Activated CD4-positive, alpha-beta T cell treated with anti-CD3 and anti-CD28 coated beads for 24 hours (primary cell): ENCODE measurements around the gene PPP1R37.

Source experiments
- DNase-seq, 2 donors: peaks; one replicate each; pipeline ENCODE4 v3.0.0-alpha.2; 2020; ENCODE audit warnings: low read depth in 2 of 2

PPP1R37 gene

GRCh38 chr19:45071545-45071938, 21.4 kb upstream of the PPP1R37 start:
- no peak for DNase-seq

GRCh38 chr19:45071969-45072790, 20.8 kb upstream of the PPP1R37 start:
- no peak for DNase-seq

- DNase-seq: no peak
Measured at GRCh38 chr19:45074744-45075300, 18.2 kb upstream of the PPP1R37 start.

- no peak for DNase-seq
Measured at GRCh38 chr19:45075301-45076028, 17.5 kb upstream of the PPP1R37 start.

DNA sequence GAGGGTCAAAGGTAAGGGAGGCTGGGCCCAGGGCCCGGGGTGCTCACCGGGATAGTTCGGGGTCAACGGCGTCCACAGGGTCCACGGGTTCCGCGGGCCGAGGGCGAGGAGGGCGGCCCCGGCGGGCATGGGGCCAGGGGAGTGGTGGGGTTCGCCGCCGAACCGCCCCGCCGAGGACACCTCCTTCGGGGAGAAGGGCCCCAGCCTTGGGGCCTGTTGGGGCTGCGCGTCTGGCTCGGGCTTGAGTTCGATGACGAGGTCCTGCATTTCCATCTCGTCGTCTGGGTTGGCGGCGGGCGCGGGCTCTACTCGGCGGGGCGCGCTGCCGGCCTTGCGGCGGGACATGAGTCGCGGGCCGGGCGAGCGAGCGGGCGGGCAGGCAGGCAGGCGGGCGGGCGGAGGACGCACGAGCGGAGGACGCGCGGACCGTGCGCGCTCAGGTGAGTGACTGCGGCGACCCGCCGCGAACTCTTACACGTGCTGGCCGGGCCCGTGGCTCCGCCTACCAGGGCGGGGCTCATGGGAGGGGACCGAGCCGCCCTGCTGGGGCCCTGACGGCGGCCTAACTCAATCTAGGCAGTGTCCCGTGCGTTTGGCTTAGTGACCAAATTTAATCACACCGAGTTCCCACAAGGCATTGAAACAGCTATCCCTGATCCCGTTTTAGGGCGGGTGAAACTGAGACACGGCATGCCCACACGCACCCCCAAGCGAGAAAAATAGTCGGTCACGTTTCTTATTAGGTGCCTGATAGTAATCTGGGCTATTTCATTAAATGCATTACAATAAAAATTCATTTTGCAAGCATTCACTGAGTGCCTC, 16.7 kb upstream of the PPP1R37 start, which contains the start of gene ZNF296:
Gene ZNF296 (minus strand): TSS at position 450 of the 822 bp plus-strand sequence. CDS start 105 bp downstream, at position 345.
- peak; percentile 69 to 79 for DNase-seq

GRCh38 chr19:45076851-45077730, 15.9 kb upstream of the PPP1R37 start:
- no peak for DNase-seq

DNA sequence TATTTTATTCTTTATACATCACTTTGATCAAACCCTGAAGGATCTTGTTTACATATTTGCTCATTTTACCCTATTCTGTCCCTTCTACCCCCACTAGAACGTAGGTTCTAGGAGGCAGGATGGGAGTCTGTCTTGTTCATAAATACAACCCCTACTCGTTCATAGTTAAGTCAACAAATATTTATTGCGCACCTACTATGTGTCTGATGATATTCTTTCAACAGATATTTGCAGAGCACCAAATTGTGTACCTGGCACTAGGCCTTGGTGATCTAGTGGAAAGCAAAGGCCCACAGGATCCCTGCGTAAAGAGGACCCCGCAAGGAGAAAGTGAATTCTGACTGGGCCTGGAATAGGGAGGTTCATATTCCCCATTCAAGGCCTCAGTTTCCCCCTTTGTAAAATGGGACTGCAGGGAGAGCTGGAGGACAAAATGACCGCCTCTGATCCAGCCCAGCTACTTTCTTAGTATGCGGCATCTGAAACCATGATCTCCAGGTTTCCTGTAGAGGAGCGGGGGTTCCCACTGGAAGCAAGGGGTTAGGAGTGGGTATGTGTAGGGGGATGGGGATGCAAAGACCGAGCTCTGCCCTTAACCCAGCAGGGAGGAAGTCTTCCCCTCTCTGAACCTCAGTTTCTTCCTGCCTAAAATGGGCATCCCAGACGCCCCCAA, 14.5 kb upstream of the PPP1R37 start:
- DNase-seq: no peak

DNA sequence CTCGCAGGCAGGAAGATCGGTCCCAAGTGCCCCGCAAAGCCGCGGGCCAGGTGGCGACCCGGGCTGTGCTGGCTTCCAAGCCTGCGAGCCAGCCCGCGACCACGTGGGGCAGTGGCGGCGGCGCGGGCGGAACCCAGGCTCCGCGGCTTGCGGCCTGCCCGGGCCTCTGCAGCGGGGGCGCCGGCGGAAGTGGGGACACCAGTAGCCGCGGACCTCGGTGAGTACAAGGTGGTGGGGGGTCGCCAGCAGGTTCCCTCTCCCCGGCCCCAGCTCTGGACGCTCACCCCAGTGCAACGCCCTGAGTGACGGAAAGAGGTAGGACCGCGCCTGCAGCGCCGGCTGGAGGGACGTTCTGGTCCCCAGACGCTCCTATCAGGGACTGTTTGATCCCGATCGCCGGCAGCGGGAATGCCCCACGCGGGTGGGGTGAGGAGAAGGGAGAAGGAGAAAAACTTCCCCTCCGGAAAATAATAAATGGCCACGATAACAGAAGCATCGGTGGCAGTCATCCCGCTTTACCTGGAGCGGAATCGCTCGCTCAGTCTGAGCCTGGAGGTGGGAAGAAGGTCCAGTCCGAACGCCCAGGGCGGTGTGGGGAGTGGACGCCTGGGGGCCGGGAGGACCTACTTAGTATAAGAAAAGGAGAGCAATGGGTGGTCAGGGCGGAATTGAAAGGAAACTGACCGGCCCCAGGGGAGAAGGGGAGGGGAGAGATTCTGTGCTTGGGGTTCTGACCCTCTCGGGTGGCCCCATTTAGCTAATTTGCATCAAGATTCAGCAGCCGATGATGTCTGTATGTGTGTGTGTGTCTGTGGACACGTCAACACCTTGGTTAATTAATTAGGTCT, 13.7 kb upstream of the PPP1R37 start, which contains the start of gene GEMIN7:
Gene GEMIN7 (plus strand): TSS at position 198 of the 848 bp plus-strand sequence. CDS start 10,855 bp downstream, outside the sequence.
- peak; percentile 72 to 75 for DNase-seq

GRCh38 chr19:45079911-45080370, 13.0 kb upstream of the PPP1R37 start:
- DNase-seq: no peak

DNA sequence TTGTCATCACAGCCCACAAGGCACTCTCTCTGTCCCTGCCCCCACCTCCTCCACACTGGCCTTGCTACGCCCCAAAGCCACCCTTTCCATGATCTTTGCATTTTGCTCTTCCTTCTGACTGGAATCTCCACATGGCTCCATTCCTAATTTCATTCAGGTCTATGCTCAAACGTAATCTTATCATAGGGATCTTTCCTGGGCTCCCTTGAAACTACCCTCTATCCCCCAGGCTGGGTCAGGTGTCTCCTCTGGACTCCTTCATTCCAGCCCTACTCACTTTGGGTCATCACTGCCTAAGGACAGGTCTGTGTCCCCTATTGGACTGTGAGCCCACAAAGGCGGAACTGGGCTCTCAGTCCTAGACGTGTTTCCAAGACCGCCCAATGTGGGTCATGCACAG, 10.8 kb upstream of the PPP1R37 start:
- DNase-seq: no peak

DNA sequence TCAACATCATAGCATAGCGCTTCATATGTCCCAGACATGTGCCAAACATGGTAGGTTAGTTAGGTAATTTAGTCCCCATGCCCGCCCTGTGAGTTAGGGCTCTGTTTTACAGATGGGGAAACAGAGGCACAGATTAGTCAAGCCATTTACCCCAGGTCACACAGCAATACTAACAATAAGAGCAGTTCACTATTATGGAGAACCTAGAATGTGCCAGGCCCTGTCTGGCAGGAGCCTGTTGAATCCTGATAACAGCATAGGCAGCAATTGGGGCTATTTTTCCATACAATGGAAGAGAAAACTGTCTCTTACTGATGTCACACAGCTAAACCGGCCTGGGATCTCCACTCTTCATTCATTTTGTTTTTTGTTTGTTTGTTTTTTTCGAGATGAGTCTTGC, 6.5 kb upstream of the PPP1R37 start:
- no peak for DNase-seq

DNA sequence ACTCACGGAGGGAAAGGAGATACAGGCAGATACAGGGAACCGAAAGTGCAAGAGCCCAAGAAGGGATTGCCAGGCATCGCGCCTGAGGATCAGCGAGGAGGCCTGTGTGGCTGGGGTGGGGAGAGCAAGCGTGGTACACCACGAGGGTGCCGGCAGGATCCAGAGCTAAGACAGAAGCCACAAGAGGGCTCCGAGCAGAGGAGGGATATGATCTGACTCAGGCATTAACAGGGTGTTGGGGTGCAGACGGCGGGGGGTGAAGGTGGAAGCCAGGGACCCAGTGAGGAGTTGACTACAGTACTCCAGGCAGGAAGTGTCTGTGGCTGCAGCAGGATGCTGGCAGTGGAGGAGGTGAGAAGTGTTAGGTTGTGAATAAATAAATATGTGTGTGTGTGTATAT, 5.4 kb upstream of the PPP1R37 start:
- no peak for DNase-seq

- no peak for DNase-seq
Measured at GRCh38 chr19:45090034-45090433, 2.9 kb upstream of the PPP1R37 start.

- DNase-seq: no peak
Measured at GRCh38 chr19:45090606-45091005, 2.4 kb upstream of the PPP1R37 start.

DNA sequence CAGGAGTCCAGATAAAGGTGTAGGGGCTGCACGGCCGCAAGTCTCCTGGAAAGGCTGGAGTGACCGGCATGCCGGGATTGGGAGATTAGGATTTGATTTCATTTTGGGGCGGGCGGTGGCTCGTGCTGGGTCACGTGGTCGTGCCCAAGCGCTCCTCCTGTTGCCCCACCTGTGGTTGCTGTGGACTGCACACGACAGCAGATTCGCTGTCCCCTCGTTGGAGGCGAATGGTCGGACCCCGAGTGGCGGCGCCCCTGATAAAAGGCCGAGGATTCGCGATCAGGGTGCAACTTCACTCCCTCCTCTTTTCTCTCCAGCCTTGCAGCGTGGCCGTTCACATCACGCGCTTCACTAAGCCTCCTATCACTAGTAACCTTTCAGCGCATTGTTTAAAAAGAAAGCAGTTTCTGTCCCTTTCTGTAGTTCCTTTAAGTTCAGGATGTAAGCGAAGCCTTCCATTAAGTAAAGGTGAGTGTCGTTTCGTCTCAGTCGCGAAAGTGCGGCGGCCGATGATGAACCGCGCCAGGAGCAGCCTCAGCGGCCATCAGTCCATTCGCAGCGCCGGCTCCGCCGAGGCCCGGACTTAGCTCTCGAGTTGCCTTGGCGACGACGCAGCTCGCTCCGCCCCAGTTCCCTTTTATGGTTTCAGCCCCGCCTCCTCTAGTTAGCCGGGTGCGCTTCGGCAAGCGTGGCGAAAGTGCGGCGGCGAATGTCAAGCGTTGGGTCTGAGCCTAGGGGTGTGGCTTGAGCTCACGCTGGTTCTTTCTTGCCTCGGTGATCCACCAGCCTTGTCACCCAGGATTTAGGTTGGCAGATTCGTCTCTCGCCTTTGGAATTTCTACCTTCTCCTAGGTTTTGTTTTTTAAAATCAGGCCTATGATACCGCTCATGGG, 1.7 kb upstream of the PPP1R37 start:
- DNase-seq: peak; percentile 96 to 98

- no peak for DNase-seq
Measured at GRCh38 chr19:45094137-45094536, 1.2 kb downstream of the PPP1R37 start.

DNA sequence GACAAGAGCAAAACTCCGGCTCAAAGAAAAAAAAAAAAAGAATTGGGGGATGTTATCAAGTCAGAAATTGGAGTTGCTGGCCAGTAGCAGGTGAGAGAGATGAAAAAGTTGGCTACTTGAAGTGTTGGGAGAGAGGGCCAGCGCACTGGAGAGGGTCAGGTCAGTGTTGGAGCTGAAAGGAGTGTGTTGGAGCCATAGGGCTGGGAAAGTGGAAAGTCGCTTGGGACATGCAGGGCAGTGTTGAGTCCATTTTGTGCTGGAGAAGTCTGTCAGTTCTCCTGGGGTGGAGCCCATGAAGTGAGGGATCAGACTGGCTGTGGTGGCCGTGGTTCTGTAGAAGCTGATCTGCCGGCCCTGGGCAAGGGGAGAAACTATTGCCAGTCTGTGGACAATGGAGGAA, 1.7 kb downstream of the PPP1R37 start:
- no peak for DNase-seq
